Osteocyte (in vitro differentiated cells): Measurements from ENCODE around the gene ENSA. TPM values are rescaled to one million over a fixed set of nuclear protein-coding genes. Genes with fewer than 3 reads are reported as not detected.
"Not testable (repeated sequence)": the region's sequence is repeated elsewhere in the genome, so short reads cannot be mapped to it uniquely, and the experiment has no call there.

Experiments
- DNase-seq: peaks from one replicate; pipeline ENCODE4 v3.0.0; 2021; ENCODE audit warnings: mixed read lengths; ENCODE audit not compliant: unreplicated experiment; ENCODE audit errors: extremely low spot score
- H3K27ac Mint-ChIP-seq: one replicate; pipeline ENCODE4 v1.8.0; 2021; ENCODE audit warnings: mild to moderate bottlenecking, mixed read lengths; ENCODE audit not compliant: unreplicated experiment
- H3K27me3 Mint-ChIP-seq: one replicate; pipeline ENCODE4 v1.8.0; 2021; ENCODE audit warnings: mixed read lengths; ENCODE audit not compliant: unreplicated experiment
- H3K36me3 Mint-ChIP-seq: one replicate; pipeline ENCODE4 v1.8.0; 2021; ENCODE audit warnings: mixed read lengths; ENCODE audit not compliant: unreplicated experiment
- H3K4me1 Mint-ChIP-seq: one replicate; pipeline ENCODE4 v1.8.0; 2021; ENCODE audit warnings: mixed read lengths; ENCODE audit not compliant: unreplicated experiment
- H3K4me3 Mint-ChIP-seq: one replicate; pipeline ENCODE4 v1.8.0; 2021; ENCODE audit warnings: mild to moderate bottlenecking, moderate library complexity, mixed read lengths; ENCODE audit not compliant: unreplicated experiment
- H3K9me3 Mint-ChIP-seq: one replicate; pipeline ENCODE4 v1.8.0; 2021; ENCODE audit warnings: mixed read lengths; ENCODE audit not compliant: unreplicated experiment
- CTCF ChIP-seq: fragments of 200-600 bp; sonication (generic); IDR thresholded peaks from 2 replicates; pipeline ENCODE4 v1.5.0; 2021; ENCODE audit warnings: antibody characterized with exemption, mild to moderate bottlenecking, moderate library complexity
- total RNA-seq: library from RNA; stranded (reverse); gene quantifications from 2 replicates; pipeline ENCODE4 v1.2.1, GENCODE V29; 2021

The ENSA gene
- total RNA-seq, 1 donor from 2014 or later, result 116 TPM

DNA sequence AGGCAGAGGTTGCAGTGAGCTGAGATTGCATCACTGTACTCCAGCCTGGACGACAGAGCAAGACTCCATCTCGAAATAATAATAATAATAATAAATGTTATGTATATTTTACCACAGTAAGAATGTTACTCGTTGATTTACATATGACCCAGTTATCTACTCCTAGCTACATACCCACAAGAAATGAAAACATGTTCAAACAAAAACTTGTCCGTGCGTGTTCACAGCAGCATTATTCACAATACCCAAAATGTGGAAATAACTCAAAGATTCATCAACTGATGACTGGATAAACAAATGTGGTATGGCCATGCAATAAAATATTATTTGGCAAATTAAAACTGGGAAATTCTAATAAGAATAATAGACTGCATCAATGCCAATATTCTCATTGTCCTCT, 31.7 kb upstream of the ENSA start:
- peaks cover 33% of the 10 kb centered on the region for H3K36me3 Mint-ChIP-seq
- H3K27me3 Mint-ChIP-seq, result no peaks in the 10 kb centered on the region
- DNase-seq, result no peak
- H3K9me3 Mint-ChIP-seq, result no peaks in the 10 kb centered on the region
- TF ChIP-seq CTCF, result no peak
- H3K27ac Mint-ChIP-seq, result no peak overlapping the region
- no peaks in the 10 kb centered on the region for H3K4me1 Mint-ChIP-seq
- H3K4me3 Mint-ChIP-seq, result no peak overlapping the region

DNA sequence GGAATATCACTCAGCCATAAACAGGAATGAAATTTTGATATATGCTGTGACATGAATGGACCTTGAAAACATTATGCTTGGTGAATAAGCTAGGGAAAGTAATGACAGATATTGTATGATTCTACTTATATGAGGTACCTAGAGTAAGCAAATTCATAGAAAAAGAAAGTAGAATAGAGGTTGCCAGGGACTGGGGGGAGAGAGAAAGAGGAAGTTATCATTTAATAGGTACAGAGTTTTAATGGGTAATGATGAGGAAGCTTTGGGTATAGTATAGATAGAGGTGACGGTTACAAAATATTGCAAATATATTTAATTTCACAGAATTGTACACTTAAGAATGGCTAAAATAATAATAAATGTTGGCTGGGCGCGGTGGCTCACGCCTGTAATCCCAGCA, 31.2 kb upstream of the ENSA start:
- Mint-ChIP-seq H3K4me3 (no peak overlapping the region), H3K4me1 (no peaks in the 10 kb centered on the region)
- no peak for DNase-seq

GRCh38 chr1:150657064-150657463, 27.7 kb upstream of the ENSA start:
- H3K4me3 Mint-ChIP-seq, H3K27me3 Mint-ChIP-seq, H3K4me1 Mint-ChIP-seq, H3K27ac Mint-ChIP-seq, H3K9me3 Mint-ChIP-seq, DNase-seq: not testable (repeated sequence)
- peaks cover 33% of the 10 kb centered on the region for H3K36me3 Mint-ChIP-seq

More for the DNA sequence above, 31.2 kb upstream of the ENSA start:
- Mint-ChIP-seq H3K36me3 (peaks cover 35% of the 10 kb centered on the region), H3K9me3 (no peaks in the 10 kb centered on the region), H3K27ac (no peak overlapping the region), H3K27me3 (no peaks in the 10 kb centered on the region)
- no peak for TF ChIP-seq CTCF

- peaks cover 22% of the 10 kb centered on the region for H3K36me3 Mint-ChIP-seq
- H3K4me1 Mint-ChIP-seq, H3K27ac Mint-ChIP-seq, H3K27me3 Mint-ChIP-seq, H3K9me3 Mint-ChIP-seq, DNase-seq, H3K4me3 Mint-ChIP-seq: not testable (repeated sequence)
Measured at GRCh38 chr1:150654635-150655034, 25.2 kb upstream of the ENSA start.

DNA sequence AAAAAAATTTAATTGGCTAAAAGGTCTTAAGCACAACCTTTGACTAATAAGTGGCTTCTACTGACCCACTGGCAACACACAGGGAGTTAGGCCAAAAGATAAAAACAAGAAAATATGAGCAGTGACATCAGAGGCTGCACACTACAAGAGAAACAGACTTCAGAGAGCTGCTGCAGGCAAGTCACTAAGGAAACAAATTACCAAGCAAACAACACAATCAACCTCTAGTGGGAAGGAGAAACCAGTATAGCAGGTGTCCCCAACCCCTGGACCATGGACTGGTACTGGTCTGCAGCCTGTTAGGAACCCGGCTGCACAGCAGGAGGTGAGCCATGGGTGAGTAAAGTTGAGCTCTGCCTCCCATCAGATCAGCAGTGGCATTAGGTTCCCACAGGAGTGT, 20.8 kb upstream of the ENSA start:
- H3K36me3 Mint-ChIP-seq, result peaks cover 38% of the 10 kb centered on the region
- no peaks in the 10 kb centered on the region for H3K27me3 Mint-ChIP-seq
- H3K27ac Mint-ChIP-seq, result no peak overlapping the region
- H3K9me3 Mint-ChIP-seq, result no peaks in the 10 kb centered on the region
- no peaks in the 10 kb centered on the region for H3K4me1 Mint-ChIP-seq
- no peak overlapping the region for H3K4me3 Mint-ChIP-seq
- no peak for TF ChIP-seq CTCF
- DNase-seq, result no peak

DNA sequence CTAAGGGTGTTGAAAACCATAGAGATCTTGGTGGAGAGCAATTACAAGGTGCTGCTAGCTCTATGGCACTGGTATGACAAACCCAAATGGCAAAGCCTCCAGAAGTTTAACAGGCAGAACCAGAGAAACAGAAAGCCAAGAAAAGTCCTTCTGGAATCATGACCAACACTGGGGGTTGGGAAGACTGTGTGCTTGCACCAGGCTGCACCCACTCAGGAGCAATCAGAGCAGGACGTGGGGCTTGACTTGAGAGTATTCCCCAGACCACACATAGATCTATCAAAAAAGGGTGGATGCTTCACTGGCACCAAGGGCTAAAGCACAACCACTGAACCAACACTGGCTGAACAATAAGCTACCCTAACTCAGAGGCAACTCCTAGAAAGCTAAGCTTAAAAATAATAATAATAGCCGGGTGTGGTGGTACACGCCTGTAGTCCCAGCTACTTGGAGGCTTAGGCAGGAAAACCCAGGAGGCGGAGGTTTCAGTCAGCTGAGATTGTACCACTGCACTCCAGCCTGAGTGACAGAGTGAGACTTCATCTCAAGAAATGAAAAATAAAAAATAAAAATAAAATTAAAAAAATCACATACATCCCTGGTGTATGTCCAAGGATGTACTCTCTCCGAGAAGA, 20.1 kb upstream of the ENSA start:
- Mint-ChIP-seq H3K27ac (no peak overlapping the region), H3K27me3 (no peaks in the 10 kb centered on the region), H3K36me3 (peaks cover 38% of the 10 kb centered on the region), H3K4me3 (no peak overlapping the region), H3K4me1 (no peaks in the 10 kb centered on the region), H3K9me3 (no peaks in the 10 kb centered on the region)
- DNase-seq, result no peak
- TF ChIP-seq CTCF, result no peak
